ENCODE data around the gene ERG.
A peak's percentile ranks its signal among the peaks of the same experiment; 100 is the strongest.

The ERG gene

GRCh38 chr21:38454161-38454560 is 44.1 kb downstream of the ERG start:
- Histone ChIP-seq H4K20me1 (ENCODE audit: insufficient read depth, low read length, poor library complexity, severe bottlenecking) (peaks cover 85% of the 10 kb centered on the region), H3F3A (ENCODE audit: low read depth) (no peaks in the 10 kb centered on the region), H3K36me3 (ENCODE audit: insufficient read depth, low read length) (peaks cover 54% of the 10 kb centered on the region; the same call in 1 of the 2 replicates), H3K9ac (ENCODE audit: low read depth, low read length, poor library complexity, severe bottlenecking) (no peak overlapping the region), H3K9me2 (replicated peaks; ENCODE audit: low read depth, low read length) (no peaks in the 10 kb centered on the region), H3K4me1 (ENCODE audit: insufficient read depth, low read length, poor library complexity, severe bottlenecking) (peaks cover 3% of the 10 kb centered on the region), H3K79me2 (ENCODE audit: insufficient read depth, low read length) (peaks cover 99% of the 10 kb centered on the region), H3K9me3 (ENCODE audit: insufficient read depth, low read depth, low read length) (no peaks in the 10 kb centered on the region), H3K4me3 (ENCODE audit: low read length, poor library complexity, severe bottlenecking) (no peak overlapping the region), H2AFZ (ENCODE audit: low read length) (no peak overlapping the region), H3K27me3 (ENCODE audit: insufficient read depth, low read length, poor library complexity, severe bottlenecking) (no peaks in the 10 kb centered on the region), H3K4me2 (ENCODE audit: low read depth, low read length, poor library complexity, severe bottlenecking) (no peak overlapping the region)
- TF ChIP-seq CTCF (conservative IDR thresholded peaks at IDR 0.05; ENCODE audit: low read length) = no peak
- no peak for TF ChIP-seq EZH2phosphoT487 (IDR thresholded peaks at IDR 0.05; ENCODE audit: borderline replicate concordance)

- Histone ChIP-seq H3K79me2 (ENCODE audit: insufficient read depth, low read length) (peaks cover 99% of the 10 kb centered on the region), H3K9ac (ENCODE audit: low read depth, low read length, poor library complexity, severe bottlenecking) (peak overlapping the region; percentile 48), H3F3A (ENCODE audit: low read depth) (no peaks in the 10 kb centered on the region; the same call in 1 of the 2 replicates), H2AFZ (ENCODE audit: low read length) (no peak overlapping the region), H3K4me2 (ENCODE audit: low read depth, low read length, poor library complexity, severe bottlenecking) (peak overlapping the region; percentile 54), H3K4me1 (ENCODE audit: insufficient read depth, low read length, poor library complexity, severe bottlenecking) (peaks cover 29% of the 10 kb centered on the region), H3K9me2 (replicated peaks; ENCODE audit: low read depth, low read length) (no peaks in the 10 kb centered on the region), H3K9me3 (ENCODE audit: insufficient read depth, low read depth, low read length) (no peaks in the 10 kb centered on the region), H3K4me3 (ENCODE audit: low read length, poor library complexity, severe bottlenecking) (peak overlapping the region; percentile 15), H3K27me3 (ENCODE audit: insufficient read depth, low read length, poor library complexity, severe bottlenecking) (no peaks in the 10 kb centered on the region), H3K36me3 (ENCODE audit: insufficient read depth, low read length) (peaks cover 54% of the 10 kb centered on the region), H4K20me1 (ENCODE audit: insufficient read depth, low read length, poor library complexity, severe bottlenecking) (peaks cover 96% of the 10 kb centered on the region)
- TF ChIP-seq CTCF (conservative IDR thresholded peaks at IDR 0.05; ENCODE audit: low read length) (no peak), EZH2phosphoT487 (IDR thresholded peaks at IDR 0.05; ENCODE audit: borderline replicate concordance) (no peak)
These were observed 49.4 kb downstream of the ERG start for GRCh38 chr21:38448671-38449385.

DNA sequence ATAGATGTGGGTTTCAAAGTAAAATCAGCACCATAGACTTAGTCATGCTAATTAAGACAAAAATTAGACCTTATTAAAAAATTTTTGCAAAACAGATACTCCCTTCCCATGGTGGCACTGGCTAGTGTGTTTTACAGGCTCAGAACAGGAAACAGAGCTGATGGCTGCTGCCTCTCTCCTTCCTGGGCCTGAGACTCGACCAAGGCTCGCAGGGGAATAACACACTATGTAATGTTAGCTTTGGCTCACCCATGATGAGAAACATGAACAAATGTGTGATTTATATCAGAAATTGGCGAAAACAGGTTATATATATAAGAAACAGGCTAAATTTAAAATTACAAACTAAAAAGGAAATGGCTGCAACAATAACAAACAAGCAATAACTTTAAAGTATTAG is 50.7 kb downstream of the ERG start:
- Histone ChIP-seq H2AFZ (ENCODE audit: low read length) (no peak overlapping the region), H3K9ac (ENCODE audit: low read depth, low read length, poor library complexity, severe bottlenecking) (peak overlapping the region; percentile 48)
- TF ChIP-seq CTCF (conservative IDR thresholded peaks at IDR 0.05; ENCODE audit: low read length) (no peak), EZH2phosphoT487 (IDR thresholded peaks at IDR 0.05; ENCODE audit: borderline replicate concordance) (no peak)

More for the DNA sequence above, 50.7 kb downstream of the ERG start:
- peaks cover 93% of the 10 kb centered on the region for H4K20me1 ChIP-seq (ENCODE audit: insufficient read depth, low read length, poor library complexity, severe bottlenecking)
- H3K4me2 ChIP-seq (ENCODE audit: low read depth, low read length, poor library complexity, severe bottlenecking) = peak overlapping the region; percentile 54
- peak overlapping the region; percentile 15 for H3K4me3 ChIP-seq (ENCODE audit: low read length, poor library complexity, severe bottlenecking)
- H3K9me3 ChIP-seq (ENCODE audit: insufficient read depth, low read depth, low read length) = no peaks in the 10 kb centered on the region
- peaks cover 29% of the 10 kb centered on the region for H3K4me1 ChIP-seq (ENCODE audit: insufficient read depth, low read length, poor library complexity, severe bottlenecking)
- H3K9me2 ChIP-seq (replicated peaks; ENCODE audit: low read depth, low read length) = no peaks in the 10 kb centered on the region
- no peaks in the 10 kb centered on the region for H3K27me3 ChIP-seq (ENCODE audit: insufficient read depth, low read length, poor library complexity, severe bottlenecking)
- peaks cover 97% of the 10 kb centered on the region for H3K79me2 ChIP-seq (ENCODE audit: insufficient read depth, low read length)
- no peaks in the 10 kb centered on the region; the same call in 1 of the 2 replicates for H3F3A ChIP-seq (ENCODE audit: low read depth)
- H3K36me3 ChIP-seq (ENCODE audit: insufficient read depth, low read length) = peaks cover 53% of the 10 kb centered on the region
